ENCODE results near the gene CLDN19.

GRCh38 chr1:42736152-42736551 lies 3.9 kb downstream of the CLDN19 start:
- TF ChIP-seq, protein P1, sequence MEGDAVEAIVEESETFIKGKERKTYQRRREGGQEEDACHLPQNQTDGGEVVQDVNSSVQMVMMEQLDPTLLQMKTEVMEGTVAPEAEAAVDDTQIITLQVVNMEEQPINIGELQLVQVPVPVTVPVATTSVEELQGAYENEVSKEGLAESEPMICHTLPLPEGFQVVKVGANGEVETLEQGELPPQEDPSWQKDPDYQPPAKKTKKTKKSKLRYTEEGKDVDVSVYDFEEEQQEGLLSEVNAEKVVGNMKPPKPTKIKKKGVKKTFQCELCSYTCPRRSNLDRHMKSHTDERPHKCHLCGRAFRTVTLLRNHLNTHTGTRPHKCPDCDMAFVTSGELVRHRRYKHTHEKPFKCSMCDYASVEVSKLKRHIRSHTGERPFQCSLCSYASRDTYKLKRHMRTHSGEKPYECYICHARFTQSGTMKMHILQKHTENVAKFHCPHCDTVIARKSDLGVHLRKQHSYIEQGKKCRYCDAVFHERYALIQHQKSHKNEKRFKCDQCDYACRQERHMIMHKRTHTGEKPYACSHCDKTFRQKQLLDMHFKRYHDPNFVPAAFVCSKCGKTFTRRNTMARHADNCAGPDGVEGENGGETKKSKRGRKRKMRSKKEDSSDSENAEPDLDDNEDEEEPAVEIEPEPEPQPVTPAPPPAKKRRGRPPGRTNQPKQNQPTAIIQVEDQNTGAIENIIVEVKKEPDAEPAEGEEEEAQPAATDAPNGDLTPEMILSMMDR (IDR thresholded peaks at IDR 0.05 in 8 of 11, conservative IDR thresholded peaks at IDR 0.05 in 3 of 11) = no peak
- TF ChIP-seq POLR2AphosphoS5 (IDR thresholded peaks at IDR 0.05) (no peak), POLR2A (IDR thresholded peaks at IDR 0.05) (no peak)
